AG10803 (cell line): ENCODE measurements around the gene SOX9.

Source experiments
- DNase-seq: peaks from one replicate; pipeline ENCODE4 v3.0.0; 2010; ENCODE audit warnings: low read depth
- H3K4me3 ChIP-seq: 2 replicates; pipeline ENCODE4 v1.5.1; 2011; ENCODE audit warnings: mild to moderate bottlenecking, low read length, control low read depth
- TF ChIP-seq, protein P1 (sequence below): conservative IDR thresholded peaks from 2 replicates; pipeline ENCODE4 v1.5.1; 2011; ENCODE audit warnings: mild to moderate bottlenecking, low read length, control low read depth, inconsistent platforms

The SOX9 gene

DNA sequence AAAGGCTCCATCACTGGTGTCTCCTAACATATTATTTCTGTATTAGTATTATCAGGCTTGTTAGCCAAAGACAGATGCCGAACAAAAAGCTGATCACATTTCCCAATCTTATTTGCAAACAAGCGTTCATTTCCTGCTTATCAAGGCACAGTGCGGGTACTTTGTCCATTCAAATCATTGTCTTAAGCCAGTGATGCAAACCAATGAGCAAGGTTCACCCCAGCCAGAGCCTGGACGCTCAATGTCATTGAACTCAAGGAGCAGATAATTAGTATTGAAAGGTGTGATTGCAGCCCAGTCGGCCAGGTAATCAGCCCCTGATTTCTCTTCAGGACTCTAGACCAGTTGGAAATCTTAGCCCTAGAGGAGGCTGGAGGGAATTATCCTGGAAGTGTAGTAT, 20.4 kb upstream of the SOX9 start:
- H3K4me3 ChIP-seq = no peak overlapping the region
- DNase-seq = no peak

DNA sequence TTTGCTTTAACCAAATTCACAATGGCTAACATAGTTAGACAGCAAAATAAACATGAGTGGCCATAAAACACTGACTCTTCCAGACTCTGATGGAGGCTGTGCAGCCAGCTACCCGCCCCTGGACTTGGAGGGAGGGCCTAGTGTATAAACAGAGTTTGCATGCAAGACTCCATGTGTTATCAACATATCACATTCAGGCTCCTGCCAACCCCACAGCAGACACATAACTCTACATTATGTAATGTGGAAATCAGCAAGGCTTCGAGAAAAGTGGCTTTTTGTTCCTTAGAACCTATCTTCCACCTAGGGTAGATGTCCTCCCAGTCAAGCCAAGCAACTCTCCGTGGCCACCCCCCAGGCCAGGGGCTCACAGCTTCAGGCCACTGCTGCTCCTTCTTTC, 19.3 kb upstream of the SOX9 start:
- no peak overlapping the region for H3K4me3 ChIP-seq
- no peak for DNase-seq
- TF ChIP-seq, protein P1, sequence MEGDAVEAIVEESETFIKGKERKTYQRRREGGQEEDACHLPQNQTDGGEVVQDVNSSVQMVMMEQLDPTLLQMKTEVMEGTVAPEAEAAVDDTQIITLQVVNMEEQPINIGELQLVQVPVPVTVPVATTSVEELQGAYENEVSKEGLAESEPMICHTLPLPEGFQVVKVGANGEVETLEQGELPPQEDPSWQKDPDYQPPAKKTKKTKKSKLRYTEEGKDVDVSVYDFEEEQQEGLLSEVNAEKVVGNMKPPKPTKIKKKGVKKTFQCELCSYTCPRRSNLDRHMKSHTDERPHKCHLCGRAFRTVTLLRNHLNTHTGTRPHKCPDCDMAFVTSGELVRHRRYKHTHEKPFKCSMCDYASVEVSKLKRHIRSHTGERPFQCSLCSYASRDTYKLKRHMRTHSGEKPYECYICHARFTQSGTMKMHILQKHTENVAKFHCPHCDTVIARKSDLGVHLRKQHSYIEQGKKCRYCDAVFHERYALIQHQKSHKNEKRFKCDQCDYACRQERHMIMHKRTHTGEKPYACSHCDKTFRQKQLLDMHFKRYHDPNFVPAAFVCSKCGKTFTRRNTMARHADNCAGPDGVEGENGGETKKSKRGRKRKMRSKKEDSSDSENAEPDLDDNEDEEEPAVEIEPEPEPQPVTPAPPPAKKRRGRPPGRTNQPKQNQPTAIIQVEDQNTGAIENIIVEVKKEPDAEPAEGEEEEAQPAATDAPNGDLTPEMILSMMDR = no peak

More for the DNA sequence above, 20.4 kb upstream of the SOX9 start:
- TF ChIP-seq, protein P1 = no peak

DNA sequence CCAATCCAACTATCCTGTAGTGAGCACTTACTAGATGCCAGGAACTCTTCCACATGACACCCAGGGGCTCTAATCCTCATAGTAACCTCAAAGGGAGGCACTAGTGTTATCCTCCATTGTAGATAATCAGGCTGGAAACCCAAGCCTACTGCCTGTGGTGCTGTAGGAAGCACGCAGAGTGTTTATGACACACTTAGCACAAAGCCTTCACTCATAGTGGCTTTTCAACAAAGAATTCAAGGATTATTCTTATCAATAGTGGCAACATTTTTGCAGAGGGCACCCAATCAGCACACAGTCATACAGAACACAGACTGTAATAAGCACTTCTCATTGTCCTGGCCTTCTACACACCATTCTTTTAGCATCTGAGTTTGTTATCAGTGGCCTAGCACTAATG, 18.5 kb upstream of the SOX9 start:
- H3K4me3 ChIP-seq = no peak overlapping the region
- no peak for DNase-seq
- TF ChIP-seq, protein P1 = no peak

DNA sequence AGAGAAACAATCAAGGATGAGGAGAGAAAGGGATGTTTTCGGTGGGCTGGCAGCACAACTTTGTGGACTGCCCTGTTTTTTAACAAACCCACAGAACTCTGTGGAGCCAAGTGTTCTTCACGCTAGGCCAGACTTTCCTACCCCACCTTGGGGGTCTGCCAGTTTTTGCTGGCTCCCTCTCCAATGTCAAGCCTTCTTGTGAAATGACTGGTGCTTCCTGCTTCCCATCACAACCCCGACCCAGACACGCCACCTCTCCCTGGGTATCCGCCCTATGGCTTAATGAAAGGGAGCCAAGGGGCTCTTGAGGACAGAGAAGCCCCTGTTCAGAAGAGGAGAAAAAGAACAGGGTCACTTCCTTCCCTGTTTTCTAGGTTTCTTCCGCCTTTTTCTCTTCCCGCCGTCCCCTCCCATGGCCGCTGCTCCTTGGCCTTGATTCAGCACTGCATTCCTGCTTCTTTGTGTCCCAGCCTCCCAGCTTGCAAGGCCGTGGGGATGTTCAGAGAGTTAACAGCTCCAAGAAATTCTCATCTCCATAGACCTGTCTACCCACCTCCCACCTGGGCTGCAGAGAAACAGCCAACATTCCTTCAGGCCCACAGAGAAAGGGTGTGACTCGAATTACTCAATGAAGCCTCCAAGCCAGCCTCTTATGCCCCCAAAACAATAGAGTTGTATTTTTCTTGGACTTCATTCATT, 16.5 kb upstream of the SOX9 start:
- H3K4me3 ChIP-seq = no peak overlapping the region
- DNase-seq = no peak
- TF ChIP-seq, protein P1 = no peak

DNA sequence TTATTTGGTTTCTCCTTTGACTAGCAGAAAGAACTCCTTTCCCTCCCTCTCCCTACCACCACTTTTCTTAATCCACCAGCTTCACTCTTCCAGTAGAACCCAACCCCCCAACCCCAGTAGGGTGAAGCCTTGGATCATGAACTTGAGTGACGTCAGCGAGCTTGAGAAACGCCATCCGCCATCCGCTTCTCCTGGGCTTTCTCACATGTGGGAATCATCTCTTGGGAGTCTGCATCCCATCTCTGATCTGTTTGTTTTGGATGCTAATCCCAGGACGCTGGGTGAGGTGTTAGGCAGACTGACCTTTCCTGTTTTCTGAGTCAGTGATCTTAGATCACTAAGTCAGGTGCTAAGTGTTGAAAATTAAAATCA, 16.0 kb upstream of the SOX9 start:
- no peak for DNase-seq
- TF ChIP-seq, protein P1 = no peak
- H3K4me3 ChIP-seq = no peak overlapping the region

DNA sequence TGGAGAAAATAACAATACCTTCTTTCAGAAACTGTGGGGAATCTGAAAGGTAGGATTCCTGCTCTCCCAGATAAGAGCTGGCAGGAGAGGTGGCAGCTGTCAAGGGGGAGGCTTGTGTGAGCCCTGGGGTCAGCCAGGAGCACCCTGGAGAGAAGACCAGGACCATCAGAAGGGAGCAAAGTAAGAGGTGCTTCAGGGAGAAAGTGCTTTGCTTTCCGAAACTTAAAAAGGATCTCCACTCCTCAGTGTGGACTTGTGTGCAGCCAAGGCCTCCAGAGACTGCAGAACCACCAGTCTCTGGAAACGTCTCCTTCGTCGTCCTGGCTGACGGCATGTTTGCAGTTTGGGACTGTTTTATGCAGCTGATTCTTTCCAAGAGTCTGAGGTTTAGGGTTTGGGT, 13.7 kb upstream of the SOX9 start:
- TF ChIP-seq, protein P1 = no peak
- no peak for DNase-seq
- H3K4me3 ChIP-seq = no peak overlapping the region

DNA sequence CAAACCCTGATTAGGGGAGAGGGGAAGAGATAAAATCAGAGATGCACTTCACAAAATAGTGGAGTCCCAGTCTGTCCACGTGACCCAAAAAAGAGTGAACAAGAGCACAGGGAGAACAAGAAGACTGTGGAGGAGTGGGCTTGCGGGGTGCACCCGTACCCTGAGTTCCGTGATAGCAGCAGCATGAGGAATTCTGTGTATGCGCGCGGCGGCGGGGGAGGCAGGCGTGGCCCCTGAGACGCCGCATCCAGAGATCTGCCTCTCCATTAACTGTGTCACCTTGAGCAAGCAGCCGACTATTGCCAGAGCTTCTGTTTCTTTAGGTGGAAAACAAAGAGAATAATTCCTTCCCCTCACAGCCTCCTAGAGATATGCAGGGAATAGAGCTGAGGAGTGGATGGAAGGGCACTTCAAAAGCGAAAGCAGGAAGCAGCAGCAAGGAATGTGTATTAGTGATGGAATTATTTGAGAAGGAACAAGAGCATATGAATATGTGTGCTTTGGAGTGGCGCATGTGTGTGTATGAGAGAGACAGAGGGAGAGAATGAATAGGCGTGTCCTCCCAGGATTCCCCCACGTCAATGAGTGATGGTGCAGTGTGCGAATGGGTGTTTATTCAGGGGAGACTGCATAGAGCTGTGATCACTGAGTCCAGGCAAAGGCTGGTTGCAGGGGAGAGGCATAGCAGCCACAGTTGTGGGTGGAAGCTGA, 10.4 kb upstream of the SOX9 start:
- TF ChIP-seq, protein P1 = no peak
- H3K4me3 ChIP-seq = peak overlapping the region; percentile 6
- DNase-seq = no peak
